MCF 10A (cell line): Measurements from ENCODE around the gene PPP2R5D. TPM values are rescaled to one million over a fixed set of nuclear protein-coding genes. Genes with fewer than 3 reads are reported as not detected.

Source experiments
- Bru-seq: library from RNA; stranded (reverse); fragments of 400-500 nt; gene quantifications from one replicate; lab custom pipeline; 2021; lab: Mats Ljungman, UMichigan
- BruChase-seq, 2 experiments: library from RNA; stranded (reverse); fragments of 400-500 nt; gene quantifications; one replicate each; lab custom pipeline; 2021; lab: Mats Ljungman, UMichigan
- BruUV-seq: library from RNA; stranded (reverse); fragments of 400-500 nt; replicated peaks from 2 replicates; lab custom pipeline; 2021; lab: Mats Ljungman, UMichigan
- CTCF ChIA-PET: fragments of 300-600 bp; sonication (Branson Sonifier 250); formaldehyde crosslinking; extraction: SDS; loops from one replicate; lab custom pipeline; 2021; ENCODE audit warnings: antibody characterized with exemption, inconsistent platforms; lab: Yijun Ruan, JAX
- POLR2A ChIA-PET: fragments of 300-600, 350-650 bp; sonication (Branson Sonifier 250); formaldehyde crosslinking; extraction: SDS; loops from one replicate; lab custom pipeline; 2020; ENCODE audit warnings: antibody characterized with exemption, inconsistent platforms; lab: Yijun Ruan, JAX
- DNase-seq: peaks from one replicate; pipeline ENCODE4 v3.0.0-alpha.2; 2018; ENCODE audit not compliant: unreplicated experiment
- H3K27ac Mint-ChIP-seq: one replicate; pipeline ENCODE4 v1.8.0; 2022; ENCODE audit warnings: mild to moderate bottlenecking, low read depth, mixed read lengths; ENCODE audit not compliant: unreplicated experiment
- H3K27me3 Mint-ChIP-seq: one replicate; pipeline ENCODE4 v1.8.0; 2022; ENCODE audit warnings: mixed read lengths; ENCODE audit not compliant: insufficient read depth, unreplicated experiment
- H3K36me3 Mint-ChIP-seq: one replicate; pipeline ENCODE4 v1.8.0; 2022; ENCODE audit warnings: mild to moderate bottlenecking, moderate library complexity, mixed read lengths; ENCODE audit not compliant: insufficient read depth, unreplicated experiment
- H3K4me1 Mint-ChIP-seq: one replicate; pipeline ENCODE4 v1.8.0; 2022; ENCODE audit warnings: mixed read lengths; ENCODE audit not compliant: insufficient read depth, unreplicated experiment
- H3K4me3 Mint-ChIP-seq: one replicate; pipeline ENCODE4 v1.8.0; 2022; ENCODE audit warnings: mild to moderate bottlenecking, moderate library complexity, mixed read lengths; ENCODE audit not compliant: unreplicated experiment
- H3K9me3 Mint-ChIP-seq: one replicate; pipeline ENCODE4 v1.8.0; 2022; ENCODE audit warnings: mixed read lengths; ENCODE audit not compliant: unreplicated experiment
- intact Hi-C: fragments of 100-400 bp; cut with micrococcal nuclease; formaldehyde crosslinking; loops from 2 replicates; pipeline ENCODE4 v1.14.1; 2022
- long read RNA-seq: library from polyadenylated mRNA; stranded (forward); transcript quantifications from one replicate; pipeline ENCODE4 v2.0.0, GENCODE V29; 2022
- total RNA-seq: library from RNA; stranded (reverse); gene quantifications from 2 replicates; pipeline ENCODE4 v1.2.3, GENCODE V29; 2022
- TF ChIP-seq, protein P1 (sequence below): fragments of 200-600 bp; IDR thresholded peaks from one replicate; pipeline ENCODE4 v1.8.0; 2022; ENCODE audit warnings: antibody characterized with exemption, mild to moderate bottlenecking; ENCODE audit not compliant: unreplicated experiment

The PPP2R5D gene
- total RNA-seq (16.5 and 17.9 TPM in 2 replicates), Bru-seq, nascent RNA (percentile 45 among the genes with signal in this experiment), BruChase-seq, experiment 1, labeled RNA remaining after a 6-hour chase (percentile 61 among the genes with signal in this experiment), BruChase-seq, experiment 2, labeled RNA remaining after a 2-hour chase (percentile 54 among the genes with signal in this experiment)
- long read RNA-seq, transcript PPP2R5D-208 (16 exons, 3,044 nt): major isoform, 10 of 21 reads
- long read RNA-seq, partial matches to known transcripts: 5 of 21 reads
- long read RNA-seq, other reads (novel, unspliced or antisense): 3 of 21 reads

DNA sequence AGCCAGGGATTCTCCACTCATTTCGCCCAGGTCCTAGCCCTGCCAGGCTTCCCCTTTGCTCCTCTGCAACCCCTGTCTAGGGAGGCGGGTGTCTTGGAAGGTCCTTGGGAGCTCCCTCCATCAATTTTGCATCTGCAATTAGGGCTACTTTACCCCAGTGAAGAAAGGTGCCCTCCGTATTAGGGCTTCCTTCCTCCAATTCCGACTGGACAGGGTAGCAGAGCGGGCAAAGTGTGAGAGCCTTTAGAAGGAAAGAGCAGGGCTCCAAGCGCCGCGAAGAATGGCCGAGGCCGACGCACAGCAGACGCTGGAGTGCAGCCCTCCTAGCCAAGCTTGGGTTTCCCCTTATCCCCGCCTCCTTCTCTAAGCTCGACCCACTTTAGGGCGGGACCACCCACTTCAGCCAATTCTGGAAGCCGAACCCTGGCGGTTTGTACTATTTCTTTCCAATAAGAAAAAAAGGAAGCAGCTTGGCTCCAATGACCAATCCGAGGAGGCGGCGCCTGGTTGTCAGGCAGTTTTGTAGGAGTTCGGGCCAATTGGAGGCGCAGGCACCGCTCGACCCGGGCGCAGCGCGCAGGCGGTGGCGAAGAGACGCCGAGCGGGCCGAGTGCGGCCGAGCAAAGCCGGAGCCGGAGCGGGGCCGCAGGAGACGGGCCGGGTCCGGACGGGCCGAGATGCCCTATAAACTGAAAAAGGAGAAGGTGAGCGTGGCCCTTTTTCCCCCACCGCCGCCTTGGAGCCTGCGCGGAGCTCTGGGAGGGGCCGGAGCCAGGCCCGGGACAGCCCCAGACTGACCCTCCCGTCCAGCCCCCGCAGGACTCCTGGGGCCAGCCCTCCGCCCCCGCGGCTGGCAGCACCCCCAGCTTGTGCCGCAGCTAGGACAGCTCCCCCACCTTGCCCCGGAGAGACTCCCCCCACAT, at the start of gene PPP2R5D:
PPP2R5D (plus strand) TSS at position 570 of the 923 bp plus-strand sequence; CDS start at position 678, 108 bp downstream.
- Mint-ChIP-seq H3K4me3 (peak within 1 kb of the TSS; percentile 78), H3K9me3 (no peaks in the 10 kb centered on the region), H3K36me3 (peaks cover 13% of the 10 kb centered on the region), H3K27me3 (no peaks in the 10 kb centered on the region), H3K4me1 (peaks cover 39% of the 10 kb centered on the region), H3K27ac (peak within 1 kb of the TSS; percentile 90)
- ChIA-PET CTCF (interaction anchor here (0.6 kb wide), 2 partner anchors 21 to 165 kb away, joined by 3 to 7 read pairs; no protein-coding TSS in a partner anchor), POLR2A (interaction anchor here (0.6 to 3.0 kb wide), 37 partner anchors 10 to 645 kb away, joined by 3 to 39 read pairs (median 4); partner anchors contain the start of genes BICRAL, CNPY3, CUL7 and GNMT)
- no TSS peak for BruUV-seq
- peak; percentile 99 for DNase-seq
- intact Hi-C loops: loop anchor here (1.0 kb wide), 1 partner anchor 29 kb away; the partner anchor contains the start of gene MEA1
- TF ChIP-seq, protein P1, sequence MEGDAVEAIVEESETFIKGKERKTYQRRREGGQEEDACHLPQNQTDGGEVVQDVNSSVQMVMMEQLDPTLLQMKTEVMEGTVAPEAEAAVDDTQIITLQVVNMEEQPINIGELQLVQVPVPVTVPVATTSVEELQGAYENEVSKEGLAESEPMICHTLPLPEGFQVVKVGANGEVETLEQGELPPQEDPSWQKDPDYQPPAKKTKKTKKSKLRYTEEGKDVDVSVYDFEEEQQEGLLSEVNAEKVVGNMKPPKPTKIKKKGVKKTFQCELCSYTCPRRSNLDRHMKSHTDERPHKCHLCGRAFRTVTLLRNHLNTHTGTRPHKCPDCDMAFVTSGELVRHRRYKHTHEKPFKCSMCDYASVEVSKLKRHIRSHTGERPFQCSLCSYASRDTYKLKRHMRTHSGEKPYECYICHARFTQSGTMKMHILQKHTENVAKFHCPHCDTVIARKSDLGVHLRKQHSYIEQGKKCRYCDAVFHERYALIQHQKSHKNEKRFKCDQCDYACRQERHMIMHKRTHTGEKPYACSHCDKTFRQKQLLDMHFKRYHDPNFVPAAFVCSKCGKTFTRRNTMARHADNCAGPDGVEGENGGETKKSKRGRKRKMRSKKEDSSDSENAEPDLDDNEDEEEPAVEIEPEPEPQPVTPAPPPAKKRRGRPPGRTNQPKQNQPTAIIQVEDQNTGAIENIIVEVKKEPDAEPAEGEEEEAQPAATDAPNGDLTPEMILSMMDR: no peak

DNA sequence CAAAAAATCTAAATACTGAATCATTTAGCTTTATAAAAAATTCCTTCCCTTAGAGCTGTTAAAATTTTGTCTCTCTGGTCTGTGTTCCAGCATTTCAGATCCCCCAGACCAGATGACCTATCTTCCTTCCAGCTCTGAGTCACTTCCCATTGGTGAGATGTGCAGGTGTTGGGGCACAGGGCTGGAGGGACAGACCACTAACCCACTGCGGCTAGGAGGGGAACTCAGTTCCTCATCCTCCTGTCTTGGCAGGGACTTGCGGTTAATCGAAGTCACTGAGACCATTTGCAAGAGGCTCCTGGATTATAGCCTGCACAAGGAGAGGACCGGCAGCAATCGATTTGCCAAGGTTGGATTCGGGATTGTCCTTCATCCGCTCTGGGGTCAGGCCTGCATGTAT, 49.0 kb upstream of the PPP2R5D start:
- POLR2A ChIA-PET: interaction anchor here (0.5 to 0.6 kb wide), 2 partner anchors 8 to 235 kb away, joined by 3 read pairs; no protein-coding TSS in a partner anchor
- intact Hi-C loops: no loop called here

DNA sequence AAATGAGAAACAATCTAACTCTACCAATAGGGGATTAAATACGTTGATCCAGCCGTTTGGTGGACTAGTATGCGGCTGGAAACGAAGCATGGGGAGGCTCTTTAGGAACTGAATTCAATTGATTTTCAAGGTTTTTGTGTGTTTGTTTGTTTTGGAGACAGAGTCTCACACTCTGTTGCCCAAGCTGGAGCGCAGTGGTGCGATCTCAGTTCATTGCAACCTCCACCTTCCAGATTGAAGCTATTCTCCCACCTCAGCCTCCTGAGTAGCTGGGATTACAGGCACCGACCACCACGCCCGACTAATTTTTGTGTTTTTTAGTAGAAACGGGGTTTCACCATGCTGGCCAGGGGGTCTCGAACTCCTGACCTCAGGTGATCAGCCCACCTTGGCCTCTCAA, 48.0 kb upstream of the PPP2R5D start:
- no peak overlapping the region for H3K4me3 Mint-ChIP-seq
- BruUV-seq: no TSS peak
- intact Hi-C loops: no loop called here
- H3K36me3 Mint-ChIP-seq: peaks cover 45% of the 10 kb centered on the region
- H3K4me1 Mint-ChIP-seq: peaks cover 23% of the 10 kb centered on the region
- H3K27me3 Mint-ChIP-seq: no peaks in the 10 kb centered on the region
- POLR2A ChIA-PET: interaction anchor here (0.6 to 0.7 kb wide), 2 partner anchors 44 to 571 kb away, joined by 4 to 5 read pairs; no protein-coding TSS in a partner anchor
- CTCF ChIA-PET: interaction anchor here (0.6 kb wide), 1 partner anchor 706 kb away, joined by 4 read pairs; no protein-coding TSS in a partner anchor
- H3K9me3 Mint-ChIP-seq: no peaks in the 10 kb centered on the region
- H3K27ac Mint-ChIP-seq: no peak overlapping the region
- DNase-seq: no peak
- TF ChIP-seq, protein P1: no peak

More for the DNA sequence above, 49.0 kb upstream of the PPP2R5D start:
- Mint-ChIP-seq H3K36me3 (peaks cover 43% of the 10 kb centered on the region), H3K27me3 (no peaks in the 10 kb centered on the region), H3K9me3 (no peaks in the 10 kb centered on the region), H3K4me3 (no peak overlapping the region), H3K27ac (no peak overlapping the region), H3K4me1 (peaks cover 33% of the 10 kb centered on the region)
- no peak for DNase-seq
- TF ChIP-seq, protein P1: no peak
- no TSS peak for BruUV-seq
- CTCF ChIA-PET: interaction anchor here (0.7 kb wide), 1 partner anchor 107 kb away, joined by 3 read pairs; no protein-coding TSS in a partner anchor
